ENCODE data around the gene SLC25A53.
"Not testable (repeated sequence)": the region's sequence is repeated elsewhere in the genome, so short reads cannot be mapped to it uniquely, and the experiment has no call there.

Gene SLC25A53

GRCh38 chrX:104134583-104135261 is 22.1 kb downstream of the SLC25A53 start:
- DNase-seq (ENCODE audit: low read depth), result no peak

GRCh38 chrX:104130808-104131207 is 26.0 kb downstream of the SLC25A53 start:
- no peak for DNase-seq (ENCODE audit: low read depth)

- no peak for DNase-seq (ENCODE audit: low read depth)
These were observed 30.0 kb downstream of the SLC25A53 start for GRCh38 chrX:104126856-104127255.

GRCh38 chrX:104122829-104123228 is 34.0 kb downstream of the SLC25A53 start:
- no peak for DNase-seq (ENCODE audit: low read depth)

- no peak for DNase-seq (ENCODE audit: low read depth)
These were observed 38.0 kb downstream of the SLC25A53 start for GRCh38 chrX:104118765-104119164.

- no peak for DNase-seq (ENCODE audit: low read depth)
These were observed 39.0 kb downstream of the SLC25A53 start for GRCh38 chrX:104117759-104118158.

GRCh38 chrX:104113222-104113965 is 43.4 kb downstream of the SLC25A53 start:
- peak; percentile 28 for DNase-seq (ENCODE audit: low read depth)

- no peak for DNase-seq (ENCODE audit: low read depth)
These were observed 44.4 kb downstream of the SLC25A53 start, which contains the start of gene ZCCHC18 for GRCh38 chrX:104112326-104112951. TSS of gene ZCCHC18 (plus strand) at chrX:104112523. CDS start at chrX:104114112, 1,589 bp downstream.

- not testable (repeated sequence) for DNase-seq (ENCODE audit: low read depth)
These were observed 46.1 kb downstream of the SLC25A53 start for GRCh38 chrX:104110491-104111240.

GRCh38 chrX:104108955-104109354 is 47.9 kb downstream of the SLC25A53 start:
- no peak for DNase-seq (ENCODE audit: low read depth)

- no peak for DNase-seq (ENCODE audit: low read depth)
These were observed 51.2 kb downstream of the SLC25A53 start for GRCh38 chrX:104105330-104106262.

- DNase-seq (ENCODE audit: low read depth), result no peak
These were observed 52.1 kb downstream of the SLC25A53 start for GRCh38 chrX:104104676-104105075.

GRCh38 chrX:104098919-104099318 is 57.9 kb downstream of the SLC25A53 start:
- no peak for DNase-seq (ENCODE audit: low read depth)

GRCh38 chrX:104098151-104098808 is 58.5 kb downstream of the SLC25A53 start:
- DNase-seq (ENCODE audit: low read depth), result peak; percentile 27

- no peak for DNase-seq (ENCODE audit: low read depth)
These were observed 70.9 kb downstream of the SLC25A53 start for GRCh38 chrX:104085919-104086318.

GRCh38 chrX:104085477-104085876 is 71.3 kb downstream of the SLC25A53 start:
- no peak for DNase-seq (ENCODE audit: low read depth)

GRCh38 chrX:104084534-104085277 is 72.1 kb downstream of the SLC25A53 start:
- no peak for DNase-seq (ENCODE audit: low read depth)

- no peak for DNase-seq (ENCODE audit: low read depth)
These were observed 72.7 kb downstream of the SLC25A53 start for GRCh38 chrX:104084063-104084462.

GRCh38 chrX:104077854-104078253 is 79.0 kb downstream of the SLC25A53 start:
- not testable (repeated sequence) for DNase-seq (ENCODE audit: low read depth)

Measured in stimulated activated CD4-positive, alpha-beta T cell treated with anti-CD3 and anti-CD28 coated beads, Interleukin-2, amount 100 ng/mL, for 4 hours (primary cell).